ENCODE data around the gene GRID2.

GRID2 gene

GRCh38 chr4:92265798-92266197 lies 38.0 kb upstream of the GRID2 start:
- no peak for ATAC-seq
- TF ChIP-seq CREB5 (CRISPR knock-in tag; IDR thresholded peaks at IDR 0.05; ENCODE audit: low read depth) (no peak), TCF4 (CRISPR knock-in tag; IDR thresholded peaks at IDR 0.05; ENCODE audit: borderline replicate concordance) (no peak), ARNTL (CRISPR knock-in tag; IDR thresholded peaks at IDR 0.05; ENCODE audit: borderline replicate concordance, low read depth) (no peak), SNAI2 (CRISPR knock-in tag; IDR thresholded peaks at IDR 0.05) (no peak), ZFP3 (CRISPR knock-in tag; IDR thresholded peaks at IDR 0.05) (no peak), BACH2 (CRISPR knock-in tag; IDR thresholded peaks at IDR 0.05; ENCODE audit: borderline replicate concordance) (no peak), ZNF70 (CRISPR knock-in tag; IDR thresholded peaks at IDR 0.05) (no peak), GLIS3 (CRISPR knock-in tag; IDR thresholded peaks at IDR 0.05) (no peak), CSDC2 (CRISPR knock-in tag; IDR thresholded peaks at IDR 0.05) (no peak), POU6F1 (CRISPR knock-in tag; IDR thresholded peaks at IDR 0.05; ENCODE audit: borderline replicate concordance, low read depth) (no peak), ZC3H10 (CRISPR knock-in tag; IDR thresholded peaks at IDR 0.05) (no peak), ZFP30 (CRISPR knock-in tag; IDR thresholded peaks at IDR 0.05) (no peak), PPARA (CRISPR knock-in tag; IDR thresholded peaks at IDR 0.05; ENCODE audit: borderline replicate concordance) (no peak), ZNF8 (CRISPR knock-in tag; IDR thresholded peaks at IDR 0.05) (no peak), RARB (CRISPR knock-in tag; IDR thresholded peaks at IDR 0.05) (no peak), ESRRG (CRISPR knock-in tag; IDR thresholded peaks at IDR 0.05) (no peak), ISL1 (CRISPR knock-in tag; IDR thresholded peaks at IDR 0.05) (no peak), CSRNP3 (CRISPR knock-in tag; IDR thresholded peaks at IDR 0.05) (no peak)
- TF ChIP-seq, protein P1, sequence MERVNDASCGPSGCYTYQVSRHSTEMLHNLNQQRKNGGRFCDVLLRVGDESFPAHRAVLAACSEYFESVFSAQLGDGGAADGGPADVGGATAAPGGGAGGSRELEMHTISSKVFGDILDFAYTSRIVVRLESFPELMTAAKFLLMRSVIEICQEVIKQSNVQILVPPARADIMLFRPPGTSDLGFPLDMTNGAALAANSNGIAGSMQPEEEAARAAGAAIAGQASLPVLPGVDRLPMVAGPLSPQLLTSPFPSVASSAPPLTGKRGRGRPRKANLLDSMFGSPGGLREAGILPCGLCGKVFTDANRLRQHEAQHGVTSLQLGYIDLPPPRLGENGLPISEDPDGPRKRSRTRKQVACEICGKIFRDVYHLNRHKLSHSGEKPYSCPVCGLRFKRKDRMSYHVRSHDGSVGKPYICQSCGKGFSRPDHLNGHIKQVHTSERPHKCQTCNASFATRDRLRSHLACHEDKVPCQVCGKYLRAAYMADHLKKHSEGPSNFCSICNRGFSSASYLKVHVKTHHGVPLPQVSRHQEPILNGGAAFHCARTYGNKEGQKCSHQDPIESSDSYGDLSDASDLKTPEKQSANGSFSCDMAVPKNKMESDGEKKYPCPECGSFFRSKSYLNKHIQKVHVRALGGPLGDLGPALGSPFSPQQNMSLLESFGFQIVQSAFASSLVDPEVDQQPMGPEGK (CRISPR knock-in tag; IDR thresholded peaks at IDR 0.05; ENCODE audit: borderline replicate concordance) = no peak
- TF ChIP-seq, protein P2, sequence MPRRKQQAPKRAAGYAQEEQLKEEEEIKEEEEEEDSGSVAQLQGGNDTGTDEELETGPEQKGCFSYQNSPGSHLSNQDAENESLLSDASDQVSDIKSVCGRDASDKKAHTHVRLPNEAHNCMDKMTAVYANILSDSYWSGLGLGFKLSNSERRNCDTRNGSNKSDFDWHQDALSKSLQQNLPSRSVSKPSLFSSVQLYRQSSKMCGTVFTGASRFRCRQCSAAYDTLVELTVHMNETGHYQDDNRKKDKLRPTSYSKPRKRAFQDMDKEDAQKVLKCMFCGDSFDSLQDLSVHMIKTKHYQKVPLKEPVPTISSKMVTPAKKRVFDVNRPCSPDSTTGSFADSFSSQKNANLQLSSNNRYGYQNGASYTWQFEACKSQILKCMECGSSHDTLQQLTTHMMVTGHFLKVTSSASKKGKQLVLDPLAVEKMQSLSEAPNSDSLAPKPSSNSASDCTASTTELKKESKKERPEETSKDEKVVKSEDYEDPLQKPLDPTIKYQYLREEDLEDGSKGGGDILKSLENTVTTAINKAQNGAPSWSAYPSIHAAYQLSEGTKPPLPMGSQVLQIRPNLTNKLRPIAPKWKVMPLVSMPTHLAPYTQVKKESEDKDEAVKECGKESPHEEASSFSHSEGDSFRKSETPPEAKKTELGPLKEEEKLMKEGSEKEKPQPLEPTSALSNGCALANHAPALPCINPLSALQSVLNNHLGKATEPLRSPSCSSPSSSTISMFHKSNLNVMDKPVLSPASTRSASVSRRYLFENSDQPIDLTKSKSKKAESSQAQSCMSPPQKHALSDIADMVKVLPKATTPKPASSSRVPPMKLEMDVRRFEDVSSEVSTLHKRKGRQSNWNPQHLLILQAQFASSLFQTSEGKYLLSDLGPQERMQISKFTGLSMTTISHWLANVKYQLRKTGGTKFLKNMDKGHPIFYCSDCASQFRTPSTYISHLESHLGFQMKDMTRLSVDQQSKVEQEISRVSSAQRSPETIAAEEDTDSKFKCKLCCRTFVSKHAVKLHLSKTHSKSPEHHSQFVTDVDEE (CRISPR knock-in tag; IDR thresholded peaks at IDR 0.05) = no peak

DNA sequence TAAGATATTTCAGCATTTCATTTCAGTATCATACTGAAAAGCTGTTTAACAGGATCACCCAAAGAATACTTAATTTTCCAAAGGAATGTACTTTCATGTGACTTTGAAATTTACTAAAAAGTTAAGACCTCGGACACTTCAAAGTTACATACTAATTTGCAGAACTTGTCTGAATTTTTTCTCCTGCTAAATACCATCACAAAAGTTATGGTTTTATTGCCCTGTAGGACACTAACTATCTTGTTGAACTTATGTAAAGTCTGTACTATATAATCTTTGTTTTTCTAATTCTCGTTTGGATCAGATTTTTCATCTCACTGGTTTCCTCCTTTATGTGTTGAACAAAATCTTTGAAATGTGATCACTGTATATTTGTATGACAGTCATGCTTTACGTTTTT lies 37.2 kb upstream of the GRID2 start:
- no peak for TF ChIP-seq ARNTL (CRISPR knock-in tag; IDR thresholded peaks at IDR 0.05; ENCODE audit: borderline replicate concordance, low read depth)
- no peak for TF ChIP-seq CSRNP3 (CRISPR knock-in tag; IDR thresholded peaks at IDR 0.05)
- no peak for TF ChIP-seq TOX (CRISPR knock-in tag; IDR thresholded peaks at IDR 0.05; ENCODE audit: borderline replicate concordance)
- no peak for TF ChIP-seq ESRRG (CRISPR knock-in tag; IDR thresholded peaks at IDR 0.05)
- no peak for TF ChIP-seq ISL1 (CRISPR knock-in tag; IDR thresholded peaks at IDR 0.05)
- TF ChIP-seq RARB (CRISPR knock-in tag; IDR thresholded peaks at IDR 0.05) = no peak
- TF ChIP-seq ZNF565 (CRISPR knock-in tag; conservative IDR thresholded peaks at IDR 0.05; ENCODE audit: low read depth) = no peak
- no peak for TF ChIP-seq POU6F1 (CRISPR knock-in tag; IDR thresholded peaks at IDR 0.05; ENCODE audit: borderline replicate concordance, low read depth)
- TF ChIP-seq CSDC2 (CRISPR knock-in tag; IDR thresholded peaks at IDR 0.05) = no peak
- no peak for TF ChIP-seq BACH2 (CRISPR knock-in tag; IDR thresholded peaks at IDR 0.05; ENCODE audit: borderline replicate concordance)
- no peak for TF ChIP-seq ZNF70 (CRISPR knock-in tag; IDR thresholded peaks at IDR 0.05)
- TF ChIP-seq ZFP30 (CRISPR knock-in tag; IDR thresholded peaks at IDR 0.05) = no peak
- TF ChIP-seq ZFP3 (CRISPR knock-in tag; IDR thresholded peaks at IDR 0.05) = no peak
- TF ChIP-seq, protein P2 (CRISPR knock-in tag; IDR thresholded peaks at IDR 0.05) = no peak
- no peak for TF ChIP-seq OSR1 (CRISPR knock-in tag; IDR thresholded peaks at IDR 0.05)
- TF ChIP-seq ZC3H10 (CRISPR knock-in tag; IDR thresholded peaks at IDR 0.05) = no peak
- ATAC-seq = no peak

Measured in SK-N-SH treated with all-trans-retinoic acid at 6 μM for 48 hours (cell line).